Right ventricle myocardium inferior (tissue), 1 donor: Measurements from ENCODE around the gene GRK1. TPM values are rescaled to one million over a fixed set of nuclear protein-coding genes. Genes with fewer than 3 reads are reported as not detected.
"Not testable (repeated sequence)": the region's sequence is repeated elsewhere in the genome, so short reads cannot be mapped to it uniquely, and the experiment has no call there.

Source experiments
- ATAC-seq: fragments of 200-7000 bp; cut with Tn5 transposase; one replicate; pipeline ENCODE4 v1.9.1; 2020; ENCODE audit warnings: mild to moderate bottlenecking, moderate library complexity
- DNase-seq: peaks from one replicate; pipeline ENCODE4 v3.0.0; 2021; ENCODE audit errors: missing footprints
- intact Hi-C: fragments of 100-400 bp; cut with DNase I; formaldehyde crosslinking; loops from one replicate; pipeline ENCODE4 v1.11.0; 2022
- total RNA-seq: library from RNA; stranded (reverse); fragmentation: NEBNext Ultra II Directional; extraction: Animal tissue kit (Norgen Biotek cat#: 25700); gene quantifications from one replicate; pipeline ENCODE4 v1.2.1, GENCODE V29; 2021
- donor health status: DM: no; HTN: yes; CAD: no; lungs with severe emphysema.

GRK1 gene
- total RNA-seq, 1 donor from 2014 or later = 0.11 TPM

DNA sequence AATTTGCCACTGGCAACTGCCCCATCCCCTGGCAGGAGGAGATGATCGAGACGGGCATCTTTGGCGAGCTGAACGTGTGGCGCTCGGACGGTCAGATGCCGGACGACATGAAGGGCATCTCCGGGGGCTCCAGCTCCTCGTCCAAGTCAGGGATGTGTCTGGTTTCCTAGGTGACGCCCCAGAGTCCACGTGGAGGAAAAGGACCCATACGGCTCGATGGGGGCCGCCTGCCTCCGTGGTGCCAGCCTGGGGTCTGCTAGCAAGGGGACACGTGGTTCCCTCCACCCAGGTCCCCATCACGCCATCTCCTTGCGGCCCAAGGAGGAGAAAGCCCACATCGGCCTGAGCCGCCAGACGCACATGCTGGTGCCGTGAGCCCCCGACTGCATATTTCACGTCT, 68.2 kb downstream of the GRK1 start:
- DNase-seq = peak; percentile 25
- no peak for ATAC-seq
- intact Hi-C loops = no loop called here

DNA sequence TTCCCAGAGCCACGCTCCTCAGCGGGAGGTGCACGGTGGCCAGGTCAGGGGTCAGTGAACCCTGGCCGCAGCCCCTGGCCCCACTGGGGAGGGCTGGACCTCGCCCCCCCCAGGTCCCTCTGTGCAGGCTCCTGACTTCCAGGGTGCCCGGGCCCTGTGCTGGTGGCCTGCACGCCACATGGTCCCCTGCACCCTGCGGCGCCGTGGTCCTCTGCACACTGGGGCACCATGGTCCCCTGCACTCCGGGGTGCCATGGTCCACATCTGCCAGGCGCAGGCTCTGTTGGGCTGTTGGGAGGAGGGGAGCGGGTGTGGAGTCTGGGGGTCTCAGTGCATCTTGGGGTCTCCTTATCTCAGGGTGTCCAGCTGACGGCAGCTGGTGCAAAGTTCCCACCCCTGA, 68.7 kb downstream of the GRK1 start:
- ATAC-seq = no peak
- intact Hi-C loops = no loop called here
- DNase-seq = peak; percentile 59

DNA sequence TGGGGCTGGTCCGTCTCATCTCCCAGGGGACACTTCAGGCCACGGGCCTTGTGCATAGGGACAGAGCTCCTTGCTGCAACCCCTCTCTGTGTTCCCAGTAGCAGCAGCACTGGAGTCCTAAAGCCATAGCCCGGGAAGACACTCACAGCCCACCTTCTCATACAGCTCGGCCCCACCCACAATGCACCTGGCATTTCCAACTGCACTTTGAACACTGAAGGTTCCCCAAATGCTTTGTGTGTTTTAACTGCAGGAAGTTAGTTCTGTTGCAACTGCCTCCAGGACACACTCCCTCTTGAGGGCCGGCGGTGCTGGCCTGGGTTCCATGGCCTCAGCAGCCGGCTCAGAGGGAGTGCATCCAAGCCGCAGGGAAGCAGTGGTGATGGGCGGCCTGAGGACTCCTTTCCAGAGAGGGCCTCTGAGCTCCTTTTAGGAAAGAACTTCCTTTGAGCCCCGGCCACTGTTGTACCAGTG, 69.3 kb downstream of the GRK1 start:
- intact Hi-C loops = no loop called here
- peak; percentile 63 for DNase-seq
- ATAC-seq = no peak

DNA sequence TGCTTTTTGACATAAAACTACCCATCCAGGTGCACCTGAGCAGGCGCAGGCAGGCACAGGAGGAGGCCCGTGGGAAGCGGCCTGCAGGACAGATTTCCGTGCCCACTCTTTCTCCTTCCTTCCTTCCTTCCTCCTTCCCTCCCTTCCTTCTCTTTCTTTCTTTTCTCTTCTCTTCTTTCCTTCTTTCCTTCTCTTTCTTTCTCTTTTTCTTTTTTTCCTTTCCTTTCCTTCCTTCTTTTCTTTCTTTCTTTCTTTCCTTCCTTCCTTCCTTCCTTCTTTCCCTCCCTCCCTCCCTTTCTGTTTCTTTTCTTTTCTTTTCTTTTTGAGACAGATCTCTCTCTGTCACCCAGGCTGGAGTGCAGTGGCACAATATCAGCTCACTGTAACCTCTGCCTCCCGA, 70.8 kb downstream of the GRK1 start:
- no peak for ATAC-seq
- intact Hi-C loops = no loop called here
- peak; percentile 20 for DNase-seq

DNA sequence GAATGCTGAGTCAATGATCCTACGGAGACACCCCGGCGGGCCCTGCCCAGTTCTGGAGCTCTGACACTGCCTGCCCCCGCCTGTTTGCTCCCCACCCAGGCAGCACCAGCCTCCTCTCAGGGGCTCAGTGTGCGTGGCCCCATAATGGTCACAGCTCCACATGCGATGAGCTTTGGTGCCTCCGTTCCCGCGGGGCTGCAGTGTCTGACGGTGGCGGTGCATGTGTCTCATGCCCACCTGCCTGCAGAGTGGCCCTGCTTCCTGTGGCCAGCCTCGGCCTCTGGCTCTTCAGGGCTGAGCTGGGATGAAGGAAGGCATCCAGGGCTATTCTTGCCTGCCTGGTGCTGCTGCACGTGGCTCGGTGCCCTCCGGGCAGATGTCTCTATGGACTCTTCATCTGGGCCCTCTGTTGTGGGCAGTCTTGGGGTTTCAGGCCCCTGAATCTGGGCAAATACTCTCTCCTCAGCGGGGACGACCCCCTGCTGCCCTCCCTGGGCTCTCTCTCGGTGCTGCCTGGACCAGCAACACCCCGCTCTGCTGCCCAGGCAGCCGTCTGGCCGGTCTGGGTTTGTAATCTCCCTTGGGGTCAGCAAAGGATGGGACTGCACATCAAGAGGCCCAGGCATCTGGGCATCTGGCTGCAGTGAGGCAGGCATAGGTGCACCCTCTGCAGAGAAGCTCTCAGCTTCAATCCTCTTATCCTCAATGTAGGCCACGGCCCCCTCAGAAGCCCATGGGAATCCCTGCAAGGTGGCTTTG, 72.7 kb downstream of the GRK1 start:
- DNase-seq = peak; percentile 45
- intact Hi-C loops = no loop called here
- ATAC-seq = no peak

DNA sequence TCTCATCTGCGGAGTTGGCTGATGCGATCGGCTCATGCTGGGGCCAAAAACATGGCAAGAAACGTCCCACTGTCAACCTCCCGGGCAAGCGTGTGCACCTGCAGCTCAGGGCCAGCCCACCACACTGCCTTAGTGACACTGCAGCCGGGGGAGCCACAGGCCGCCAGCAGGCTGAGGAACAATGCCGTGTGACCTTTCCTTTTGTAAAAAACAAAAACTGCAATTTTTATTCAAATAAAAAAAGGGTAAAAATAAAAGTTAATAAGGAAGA, 73.2 kb downstream of the GRK1 start:
- no peak for DNase-seq
- intact Hi-C loops = no loop called here
- no peak for ATAC-seq

DNA sequence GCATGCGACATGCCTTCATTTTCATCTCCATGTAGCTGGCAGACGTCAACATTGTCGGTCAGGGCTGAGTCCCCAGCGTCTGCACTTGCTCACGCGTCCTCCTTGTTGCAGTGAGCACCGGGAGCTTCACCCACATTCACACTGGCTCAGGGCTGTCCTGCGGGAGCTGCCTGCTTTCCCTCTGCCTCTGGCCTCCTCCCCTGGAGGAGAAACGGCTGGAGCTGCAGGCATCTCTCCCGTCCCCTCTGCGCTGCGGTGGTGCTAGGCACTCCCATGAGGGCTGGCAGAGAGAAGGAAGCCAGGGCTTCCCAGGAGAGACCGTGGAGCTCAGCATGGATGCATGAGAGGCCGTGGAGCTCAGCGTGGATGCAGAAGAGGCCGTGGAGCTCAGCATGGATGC, 73.6 kb downstream of the GRK1 start:
- peak; percentile 39 for DNase-seq
- intact Hi-C loops = no loop called here
- no peak for ATAC-seq

DNA sequence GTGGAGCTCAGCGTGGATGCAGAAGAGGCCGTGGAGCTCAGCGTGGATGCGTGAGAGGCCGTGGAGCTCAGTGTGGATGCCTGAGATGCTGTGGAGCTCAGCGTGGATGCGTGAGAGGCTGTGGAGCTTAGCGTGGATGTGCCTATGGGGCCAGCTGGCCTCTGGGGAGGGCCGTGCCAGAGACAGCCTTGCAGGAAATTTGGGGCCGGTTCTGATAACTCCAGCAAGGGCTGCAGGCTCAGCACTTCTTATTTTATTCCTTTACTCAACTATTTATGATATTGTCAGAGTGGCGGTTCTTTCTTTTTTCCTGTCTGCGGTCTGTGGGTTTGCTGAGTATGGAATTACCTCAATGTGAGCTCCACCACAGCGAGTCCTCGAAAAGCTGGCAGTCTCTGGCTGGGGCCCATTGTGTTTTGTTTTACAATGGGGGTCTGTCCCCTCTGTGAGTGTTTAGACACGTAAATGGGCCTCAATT, 74.2 kb downstream of the GRK1 start:
- ATAC-seq (peak; percentile 34), DNase-seq (peak; percentile 50)
- intact Hi-C loops = no loop called here

DNA sequence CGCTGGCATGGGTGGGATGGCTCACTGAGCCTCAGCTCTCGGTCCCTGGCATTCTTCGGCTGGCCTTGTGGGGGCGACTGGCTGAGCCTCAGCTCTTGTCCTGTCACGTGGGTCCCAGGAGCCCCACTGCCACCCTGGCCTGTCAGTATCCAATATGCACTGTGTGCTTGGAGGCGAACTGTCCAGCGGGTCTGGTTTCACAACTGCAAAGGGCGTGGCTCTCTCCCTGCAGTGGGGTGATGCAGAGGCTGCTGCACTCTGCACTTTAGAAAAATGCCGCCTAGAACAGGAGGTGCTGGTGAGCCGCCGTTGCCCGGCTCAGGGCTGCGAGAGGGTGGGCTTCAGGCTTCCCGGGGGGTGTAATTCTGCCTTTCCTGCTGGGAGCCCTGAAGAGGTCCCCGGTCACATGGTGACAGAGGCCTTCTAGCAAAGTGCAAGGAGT, 75.0 kb downstream of the GRK1 start:
- peak; percentile 70 for DNase-seq
- intact Hi-C loops = no loop called here
- peak; percentile 75 for ATAC-seq

DNA sequence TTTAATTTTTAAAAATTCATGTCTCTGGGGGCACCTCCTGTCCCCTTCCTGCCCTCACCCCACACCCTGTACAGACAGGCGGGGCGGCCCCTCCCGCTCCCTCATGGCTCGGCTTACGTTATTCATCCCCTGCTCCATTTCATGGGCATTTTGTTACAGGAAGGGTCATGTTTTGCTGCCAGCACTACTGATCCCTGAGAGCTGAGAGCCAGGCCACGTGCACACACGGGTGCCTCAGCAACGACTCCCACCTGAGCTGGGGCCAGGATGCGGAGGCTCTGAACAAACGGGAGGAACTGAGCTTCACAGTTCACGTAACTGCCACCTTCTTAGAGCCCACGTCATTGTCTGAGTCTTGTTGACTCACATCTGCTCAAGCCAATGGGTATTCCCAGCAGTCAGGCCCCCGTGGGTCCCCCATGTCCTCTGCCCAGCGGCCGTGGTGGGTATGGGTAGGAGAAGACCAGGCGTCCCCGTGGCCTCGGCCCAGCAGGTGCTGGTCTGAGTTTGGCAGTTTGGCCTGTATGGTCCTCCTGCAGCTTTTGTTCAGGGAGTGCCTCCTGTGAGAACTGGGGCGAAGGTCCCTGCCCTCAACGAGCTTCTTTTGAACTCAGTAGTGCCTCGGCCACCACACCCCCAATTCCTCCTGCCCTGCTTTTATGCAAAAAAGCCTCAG, 75.6 kb downstream of the GRK1 start:
- DNase-seq (peak; percentile 45), ATAC-seq (no peak)
- intact Hi-C loops = no loop called here

DNA sequence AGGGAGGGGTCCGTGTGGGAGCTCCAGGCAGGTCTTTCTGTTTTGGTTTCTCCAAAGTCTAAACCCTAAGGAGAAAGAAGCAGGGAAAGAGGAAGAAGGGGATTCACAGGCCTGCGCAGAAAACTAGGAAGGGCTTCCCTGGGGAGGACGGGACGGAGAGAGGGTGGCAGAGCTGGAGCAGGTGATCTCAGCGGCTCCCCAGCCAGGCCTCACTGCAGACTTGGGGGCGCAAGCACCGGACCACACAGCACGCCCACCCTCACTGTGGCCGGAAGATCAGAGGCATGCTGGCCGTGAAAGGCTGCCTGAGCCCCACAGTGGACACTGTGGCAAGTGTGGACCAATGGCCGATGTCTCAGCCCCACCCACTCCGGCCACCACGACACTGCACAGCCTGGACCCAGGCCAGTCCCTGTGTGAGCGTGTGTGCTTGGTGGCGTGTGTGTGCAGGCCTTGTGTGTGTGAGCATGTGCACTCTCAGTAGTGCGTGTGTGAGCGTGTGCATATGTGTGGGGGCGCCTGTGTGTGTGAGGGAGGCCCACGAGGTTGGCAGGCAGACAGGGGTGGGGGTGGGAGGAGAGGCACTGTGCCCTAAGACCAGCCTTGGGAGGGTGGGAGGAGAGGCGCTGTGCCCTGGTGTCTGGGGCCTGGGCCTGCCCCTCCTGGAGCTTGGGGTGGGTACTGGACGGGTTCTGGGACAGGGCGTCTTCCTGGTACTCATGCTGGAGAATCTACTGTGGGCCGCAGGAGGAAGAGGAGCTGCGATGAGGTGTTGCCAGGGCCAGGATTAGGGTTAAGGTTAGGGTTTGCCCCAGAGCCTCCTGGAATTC, 76.6 kb downstream of the GRK1 start:
- intact Hi-C loops = no loop called here
- peak; percentile 5 for DNase-seq

DNA sequence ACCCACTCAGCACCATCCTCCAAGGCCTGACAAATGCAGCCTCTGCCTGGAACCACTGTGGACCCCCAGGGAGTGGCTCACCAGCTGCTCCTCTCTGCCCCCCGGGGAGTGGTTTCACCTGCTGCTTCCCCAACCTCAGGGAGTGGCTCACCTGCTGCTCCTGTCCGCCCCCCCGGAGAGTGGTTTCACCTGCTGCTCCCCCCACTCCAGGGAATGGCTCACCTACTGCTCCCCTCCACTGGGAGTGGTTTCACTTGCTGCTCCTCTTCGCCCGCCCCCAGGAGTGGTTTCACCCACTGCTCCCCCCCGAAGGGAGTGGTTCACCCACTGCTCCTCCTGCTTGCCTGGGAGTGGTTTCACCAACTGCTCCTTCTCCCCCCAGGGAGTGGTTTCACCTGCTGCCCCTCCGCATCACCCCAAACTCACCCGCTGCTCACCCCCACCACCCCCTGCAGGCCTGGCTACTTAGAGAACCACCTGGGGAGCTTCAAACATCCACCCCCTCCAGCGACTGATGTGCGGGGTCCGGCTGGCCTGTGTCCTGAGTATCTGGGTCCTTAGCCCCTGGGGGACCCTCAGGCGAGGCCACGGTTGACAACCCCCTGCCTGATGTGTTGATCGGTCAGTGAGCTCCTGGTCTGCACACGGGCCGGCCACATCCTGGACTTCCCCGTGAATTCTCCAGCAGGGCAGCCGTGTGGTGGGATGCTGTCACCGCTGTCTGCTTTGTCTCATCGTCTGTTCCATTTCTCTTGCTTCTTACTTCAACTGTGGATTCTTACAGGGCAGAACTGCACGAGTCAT, 77.4 kb downstream of the GRK1 start:
- intact Hi-C loops = no loop called here
- no peak for ATAC-seq
- DNase-seq = peak; percentile 15

More for the DNA sequence above, 76.6 kb downstream of the GRK1 start:
- no peak for ATAC-seq

DNA sequence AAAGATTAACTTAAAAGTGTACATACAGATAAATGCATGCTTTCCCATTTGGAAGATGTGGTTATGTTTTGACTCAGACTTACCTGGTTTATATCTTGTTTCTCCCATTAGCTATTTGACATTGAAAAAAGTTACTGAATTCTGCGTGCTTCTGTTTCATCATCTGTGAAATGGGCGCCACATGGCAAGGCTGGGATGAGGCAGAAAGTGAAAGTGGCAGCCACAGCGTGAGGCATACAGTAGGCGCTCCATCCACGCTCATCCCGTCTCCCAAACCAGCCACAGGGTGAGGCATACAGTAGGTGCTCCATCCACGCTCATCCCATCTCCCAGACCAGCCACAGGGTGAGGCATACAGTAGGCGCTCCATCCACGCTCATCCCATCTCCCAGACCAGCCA, 78.0 kb downstream of the GRK1 start:
- peak; percentile 27 for DNase-seq
- intact Hi-C loops = no loop called here
- no peak for ATAC-seq

DNA sequence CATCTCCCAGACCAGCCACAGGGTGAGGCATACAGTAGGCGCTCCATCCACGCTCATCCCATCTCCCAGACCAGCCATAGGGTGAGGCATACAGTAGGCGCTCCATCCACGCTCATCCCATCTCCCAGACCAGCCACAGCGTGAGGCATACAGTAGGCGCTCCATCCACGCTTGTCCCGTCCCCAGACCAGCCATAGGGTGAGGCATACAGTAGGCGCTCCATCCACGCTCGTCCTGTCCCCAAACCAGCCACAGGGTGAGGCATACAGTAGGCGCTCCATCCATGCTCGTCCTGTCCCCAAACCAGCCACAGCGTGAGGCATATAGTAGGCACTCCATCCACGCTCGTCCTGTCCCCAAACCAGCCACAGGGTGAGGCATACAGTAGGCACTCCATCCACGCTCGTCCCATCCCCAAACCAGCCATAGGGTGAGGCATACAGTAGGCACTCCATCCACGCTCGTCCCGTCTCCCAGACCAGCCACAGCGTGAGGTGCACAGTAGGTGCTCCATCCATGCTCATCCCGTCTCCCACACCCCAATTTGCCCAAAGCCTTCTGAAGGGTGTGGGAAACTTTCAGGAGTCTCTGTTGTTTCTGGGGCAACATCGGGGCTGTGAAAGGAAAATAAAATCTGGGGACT, 78.6 kb downstream of the GRK1 start:
- intact Hi-C loops, ATAC-seq: not testable (repeated sequence)
- DNase-seq = peak; percentile 2

DNA sequence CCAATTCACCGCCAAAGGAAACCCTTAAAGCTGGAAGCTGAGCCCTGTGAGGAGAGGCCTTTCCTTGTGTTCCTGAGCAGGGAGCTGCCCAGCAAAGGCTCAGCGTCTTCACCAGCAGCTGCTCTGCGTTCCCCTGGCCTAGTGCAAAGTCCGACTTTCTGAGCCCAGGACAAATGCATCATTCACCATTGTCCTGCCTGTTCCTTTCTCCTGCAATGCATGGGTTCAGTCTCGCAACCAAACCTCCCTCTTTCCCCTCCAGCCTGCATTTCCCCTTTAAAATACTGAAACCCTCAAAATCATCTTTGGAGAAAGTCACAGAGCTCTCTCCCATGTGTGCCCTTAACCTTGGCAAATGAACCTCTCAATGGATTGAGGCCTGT, 79.1 kb downstream of the GRK1 start:
- ATAC-seq = no peak
- peak; percentile 8 for DNase-seq
- intact Hi-C loops = no loop called here

DNA sequence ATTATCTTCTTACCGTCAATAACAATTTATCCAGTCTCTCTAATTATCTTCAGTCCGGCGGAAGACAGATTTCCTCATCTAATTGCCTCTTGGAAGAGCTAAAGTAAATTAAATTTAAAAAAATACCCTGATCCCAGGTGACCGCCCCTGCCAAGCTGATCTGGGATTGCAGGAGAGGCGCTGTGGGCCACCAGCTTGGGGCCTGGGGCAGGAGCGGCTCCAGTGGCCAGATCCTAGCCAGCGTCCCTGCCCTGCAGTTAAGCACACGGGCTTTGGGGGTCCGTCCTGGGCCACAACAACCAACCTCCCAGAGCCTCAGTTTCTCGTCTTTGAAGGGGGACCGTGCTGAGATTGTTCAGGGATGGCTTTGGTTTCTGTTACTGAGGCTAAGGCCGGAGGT, 79.7 kb downstream of the GRK1 start:
- DNase-seq (peak; percentile 34), ATAC-seq (no peak)
- intact Hi-C loops = no loop called here

DNA sequence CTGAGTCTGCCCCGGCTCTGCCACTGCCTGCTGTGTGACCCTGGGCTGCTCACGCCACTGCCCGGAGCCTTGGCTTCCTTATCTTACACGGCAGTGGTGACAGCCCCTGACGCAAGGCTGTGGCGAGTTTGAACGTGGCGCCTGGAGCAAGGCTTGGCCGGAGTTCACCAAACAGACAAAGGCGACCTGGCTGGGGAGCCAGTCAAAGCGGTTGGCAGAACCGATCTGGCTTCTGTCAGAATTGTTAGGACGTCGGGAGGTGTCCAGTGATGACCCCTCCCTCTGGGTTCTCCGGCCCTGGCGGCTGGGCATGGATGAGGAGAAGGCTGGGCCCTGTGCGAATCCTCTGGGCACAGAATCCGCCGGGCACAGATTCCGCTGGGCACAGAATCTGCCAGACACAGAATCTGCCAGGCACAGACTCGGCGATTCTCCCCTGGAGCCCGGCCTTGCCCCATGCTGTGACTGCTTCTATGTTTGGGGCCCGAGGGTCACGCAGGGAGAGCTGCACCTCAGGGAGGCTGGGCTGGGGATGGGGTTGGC, 80.3 kb downstream of the GRK1 start:
- intact Hi-C loops = no loop called here
- DNase-seq = peak; percentile 60
- peak; percentile 77 for ATAC-seq
